ENCODE measurements around the gene SWI5.

- TF ChIP-seq, protein P1, sequence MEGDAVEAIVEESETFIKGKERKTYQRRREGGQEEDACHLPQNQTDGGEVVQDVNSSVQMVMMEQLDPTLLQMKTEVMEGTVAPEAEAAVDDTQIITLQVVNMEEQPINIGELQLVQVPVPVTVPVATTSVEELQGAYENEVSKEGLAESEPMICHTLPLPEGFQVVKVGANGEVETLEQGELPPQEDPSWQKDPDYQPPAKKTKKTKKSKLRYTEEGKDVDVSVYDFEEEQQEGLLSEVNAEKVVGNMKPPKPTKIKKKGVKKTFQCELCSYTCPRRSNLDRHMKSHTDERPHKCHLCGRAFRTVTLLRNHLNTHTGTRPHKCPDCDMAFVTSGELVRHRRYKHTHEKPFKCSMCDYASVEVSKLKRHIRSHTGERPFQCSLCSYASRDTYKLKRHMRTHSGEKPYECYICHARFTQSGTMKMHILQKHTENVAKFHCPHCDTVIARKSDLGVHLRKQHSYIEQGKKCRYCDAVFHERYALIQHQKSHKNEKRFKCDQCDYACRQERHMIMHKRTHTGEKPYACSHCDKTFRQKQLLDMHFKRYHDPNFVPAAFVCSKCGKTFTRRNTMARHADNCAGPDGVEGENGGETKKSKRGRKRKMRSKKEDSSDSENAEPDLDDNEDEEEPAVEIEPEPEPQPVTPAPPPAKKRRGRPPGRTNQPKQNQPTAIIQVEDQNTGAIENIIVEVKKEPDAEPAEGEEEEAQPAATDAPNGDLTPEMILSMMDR (IDR thresholded peaks at IDR 0.05): no peak
- TF ChIP-seq POLR2AphosphoS5 (IDR thresholded peaks at IDR 0.05) (no peak), POLR2A (IDR thresholded peaks at IDR 0.05) (no peak)
Observed at GRCh38 chr9:128260340-128260739, 15.7 kb upstream of the SWI5 start.
